Measurements from ENCODE around the gene STEAP4. TPM values are rescaled to one million over a fixed set of nuclear protein-coding genes. Genes with fewer than 3 reads are reported as not detected.

Gene STEAP4
- not detected in 2 replicates for total RNA-seq

GRCh38 chr7:88306590-88307048 is at the start of gene STEAP4:
Gene STEAP4, minus strand, starts transcription at chr7:88306894. Its CDS starts 22,625 bp downstream, at chr7:88284269.
- DNase-seq (ENCODE audit: extremely low read depth, low read depth, low spot score), result no peak

DNA sequence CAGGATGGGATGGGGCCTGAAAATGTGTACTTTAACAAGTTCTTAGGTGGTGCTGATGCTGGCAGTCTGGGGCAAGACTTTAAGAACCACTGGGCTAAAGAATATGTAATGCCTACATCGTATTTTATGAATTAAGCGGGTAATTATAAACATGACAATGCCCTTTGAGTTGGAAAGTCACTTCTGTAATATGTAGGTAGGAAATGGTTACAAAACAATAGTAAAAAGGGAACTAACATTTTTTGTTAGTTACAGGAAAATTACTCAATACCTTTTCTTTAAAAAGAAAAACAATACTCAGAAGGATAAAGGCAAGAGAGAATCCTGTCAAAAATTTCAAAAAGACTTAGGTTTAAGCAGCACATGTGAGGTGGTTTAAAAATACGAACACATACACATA is 48.3 kb upstream of the STEAP4 start:
- no peak for DNase-seq (ENCODE audit: extremely low read depth, low read depth, low spot score)

GRCh38 chr7:88350118-88350517 is 43.4 kb upstream of the STEAP4 start:
- no peak for DNase-seq (ENCODE audit: extremely low read depth, low read depth, low spot score)

DNA sequence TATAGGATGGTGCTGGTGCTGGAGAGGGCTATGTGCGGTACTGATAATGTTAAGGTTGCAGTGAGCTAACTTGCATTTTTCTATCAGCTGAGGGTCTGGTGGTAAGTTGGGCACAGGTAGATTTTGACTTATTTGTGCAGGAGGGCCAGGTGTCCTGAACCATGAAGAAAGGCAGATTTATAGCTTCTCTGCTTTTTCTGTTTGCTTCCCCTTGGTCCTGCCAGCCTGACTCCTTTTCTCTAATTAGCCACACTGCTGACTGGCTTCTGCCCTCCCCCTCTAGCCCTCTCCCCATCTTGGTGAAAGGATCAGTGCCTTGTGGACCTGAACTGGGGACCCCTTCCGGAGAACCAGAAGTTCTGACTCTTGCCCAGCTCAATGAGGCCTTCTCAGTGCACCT is 40.8 kb upstream of the STEAP4 start:
- DNase-seq (ENCODE audit: extremely low read depth, low read depth, low spot score), result no peak

- no peak for DNase-seq (ENCODE audit: extremely low read depth, low read depth, low spot score)
Measured at GRCh38 chr7:88347090-88347489, 40.4 kb upstream of the STEAP4 start.

- no peak for DNase-seq (ENCODE audit: extremely low read depth, low read depth, low spot score)
Measured at GRCh38 chr7:88346357-88346756, 39.7 kb upstream of the STEAP4 start.

GRCh38 chr7:88344956-88345832 is 38.5 kb upstream of the STEAP4 start:
- DNase-seq (ENCODE audit: extremely low read depth, low read depth, low spot score), result no peak

DNA sequence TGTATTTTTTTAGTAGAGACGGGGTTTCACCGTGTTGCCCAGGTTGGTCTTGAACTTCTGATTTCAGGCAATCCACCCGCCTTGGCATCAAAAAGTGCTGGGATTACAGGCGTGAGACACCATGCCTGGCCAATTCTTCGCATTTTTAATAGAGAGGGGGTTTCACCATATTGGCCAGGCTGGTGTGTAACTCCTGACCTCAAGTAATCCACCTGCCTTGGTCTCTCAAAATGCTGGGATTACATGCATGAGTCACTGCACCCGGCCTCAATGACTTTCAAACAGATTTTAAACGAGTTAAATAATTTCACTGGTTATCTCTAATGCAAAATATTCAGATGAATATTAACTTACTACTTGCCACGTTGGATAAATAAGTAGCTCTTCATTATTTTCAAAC is 37.6 kb upstream of the STEAP4 start:
- DNase-seq (ENCODE audit: extremely low read depth, low read depth, low spot score), result no peak

DNA sequence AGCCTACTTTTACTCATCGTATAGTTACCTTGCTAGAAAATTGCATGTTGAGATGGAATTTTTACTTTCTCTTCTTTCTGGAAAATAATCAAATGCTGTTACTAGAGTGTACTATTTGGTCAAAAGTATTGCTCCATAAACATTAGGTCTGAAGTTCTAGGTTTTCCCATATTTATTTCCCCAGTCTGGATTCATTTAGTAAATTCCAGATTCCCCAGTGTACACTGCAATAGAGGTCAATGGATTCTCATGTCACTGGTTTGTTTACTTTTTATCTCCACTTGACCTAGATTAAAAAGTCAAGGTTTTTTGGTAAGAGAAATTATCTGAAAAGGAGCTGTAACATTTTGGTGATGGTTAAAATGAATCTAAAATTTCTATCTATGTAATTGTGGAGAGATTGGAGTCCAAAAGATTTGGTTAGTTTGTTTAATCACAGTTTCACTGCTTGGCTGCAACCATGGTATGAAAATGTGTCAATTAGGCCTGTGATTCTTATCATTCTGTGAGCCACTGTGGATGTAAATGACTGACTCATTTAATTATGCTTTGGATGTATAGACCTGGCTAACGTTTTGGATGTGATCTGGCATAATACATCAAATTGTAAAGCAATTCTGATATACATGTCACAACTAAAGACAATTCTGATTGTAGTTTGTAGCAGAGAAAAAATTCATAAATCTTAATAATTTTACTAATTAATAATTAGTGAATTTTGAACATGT is 32.7 kb upstream of the STEAP4 start:
- no peak for DNase-seq (ENCODE audit: extremely low read depth, low read depth, low spot score)

GRCh38 chr7:88338503-88338902 is 31.8 kb upstream of the STEAP4 start:
- no peak for DNase-seq (ENCODE audit: extremely low read depth, low read depth, low spot score)

DNA sequence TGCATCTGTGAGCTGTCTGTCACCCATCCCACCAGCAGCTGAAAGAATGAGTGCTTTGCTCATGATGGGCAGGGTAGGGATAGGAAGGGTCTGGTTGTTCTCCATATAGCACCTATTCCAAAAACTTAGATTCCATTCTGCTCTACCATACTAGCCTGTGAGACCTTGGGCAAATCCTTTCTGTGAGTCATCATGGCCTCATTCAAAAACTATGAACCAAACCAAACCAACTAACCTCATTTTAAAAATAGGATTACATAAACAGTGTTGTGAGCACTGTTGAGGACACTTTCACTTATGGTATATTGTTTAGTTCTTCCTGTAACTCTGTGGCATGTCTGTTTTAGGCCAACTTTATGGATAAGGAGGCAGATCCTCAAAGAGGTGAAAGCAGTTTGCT is 30.9 kb upstream of the STEAP4 start:
- no peak for DNase-seq (ENCODE audit: extremely low read depth, low read depth, low spot score)

DNA sequence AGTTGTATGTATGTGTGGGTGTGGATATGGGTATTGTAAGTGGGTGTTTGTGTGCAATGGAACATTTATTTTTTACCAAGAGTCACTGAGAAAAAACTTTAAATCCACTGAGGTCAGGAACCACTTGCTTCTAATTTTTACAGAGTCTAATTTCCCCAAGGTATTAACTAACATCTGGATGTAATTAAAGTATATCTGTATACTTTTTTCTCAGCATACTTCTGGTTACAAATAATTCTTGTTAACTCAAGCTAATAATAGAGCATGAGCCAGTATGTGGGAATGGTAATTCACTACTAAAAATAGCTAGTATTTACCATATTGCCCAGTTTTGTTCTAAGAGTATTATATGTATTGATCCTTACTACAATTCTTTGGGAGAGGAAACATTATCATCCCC is 24.6 kb upstream of the STEAP4 start:
- DNase-seq (ENCODE audit: extremely low read depth, low read depth, low spot score), result no peak

GRCh38 chr7:88329532-88330463 is 23.1 kb upstream of the STEAP4 start:
- no peak for DNase-seq (ENCODE audit: extremely low read depth, low read depth, low spot score)

DNA sequence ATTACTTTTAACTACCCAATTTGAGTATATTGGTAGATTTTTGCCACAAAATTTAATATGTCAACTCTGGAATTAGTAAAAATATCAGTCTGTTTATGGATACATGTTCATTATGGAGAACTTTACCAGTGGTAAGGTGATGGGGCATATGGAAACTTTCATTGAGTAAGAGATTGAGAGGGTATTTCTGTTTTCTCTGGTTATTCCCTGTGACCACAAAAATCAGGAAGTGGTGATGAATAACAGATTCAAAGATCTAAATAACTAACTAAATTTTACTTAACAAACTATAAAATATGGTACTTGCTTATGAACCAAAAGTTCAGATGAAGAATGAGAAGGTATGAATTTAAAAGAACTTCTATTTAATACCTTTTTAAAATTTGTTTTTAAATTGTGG is 22.1 kb upstream of the STEAP4 start:
- DNase-seq (ENCODE audit: extremely low read depth, low read depth, low spot score), result no peak

- DNase-seq (ENCODE audit: extremely low read depth, low read depth, low spot score), result no peak
Measured at GRCh38 chr7:88324699-88325098, 18.0 kb upstream of the STEAP4 start.

GRCh38 chr7:88322151-88322550 is 15.5 kb upstream of the STEAP4 start:
- no peak for DNase-seq (ENCODE audit: extremely low read depth, low read depth, low spot score)

- no peak for DNase-seq (ENCODE audit: extremely low read depth, low read depth, low spot score)
Measured at GRCh38 chr7:88321694-88322093, 15.0 kb upstream of the STEAP4 start.

DNA sequence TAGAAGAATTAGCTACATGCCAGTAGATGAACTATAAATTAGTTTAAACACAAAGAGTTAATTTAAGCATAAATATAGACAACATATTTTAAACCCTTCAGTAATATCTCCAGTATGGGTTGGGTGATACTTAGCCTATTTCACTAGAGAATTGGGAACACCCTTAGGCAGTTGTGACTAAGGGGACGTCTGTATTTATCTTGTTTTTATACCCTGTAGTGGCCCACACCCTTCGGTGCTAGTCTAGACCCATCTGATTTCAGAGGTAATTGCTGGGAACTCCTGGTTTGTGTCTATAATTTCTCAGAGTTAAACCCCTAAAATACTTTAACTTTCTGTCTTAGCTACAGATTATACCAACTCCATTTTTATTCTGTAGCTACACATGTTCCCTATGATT is 11.5 kb upstream of the STEAP4 start:
- no peak for DNase-seq (ENCODE audit: extremely low read depth, low read depth, low spot score)

GRCh38 chr7:88317422-88317821 is 10.7 kb upstream of the STEAP4 start:
- DNase-seq (ENCODE audit: extremely low read depth, low read depth, low spot score), result no peak

GRCh38 chr7:88316456-88316855 is 9.8 kb upstream of the STEAP4 start:
- no peak for DNase-seq (ENCODE audit: extremely low read depth, low read depth, low spot score)

GRCh38 chr7:88315522-88315921 is 8.8 kb upstream of the STEAP4 start:
- DNase-seq (ENCODE audit: extremely low read depth, low read depth, low spot score), result no peak

Measured in glomerular endothelial cell (primary cell).